HepG2 (cell line): Measurements from ENCODE around the gene LSM14B. TPM values are rescaled to one million over a fixed set of nuclear protein-coding genes. Genes with fewer than 3 reads are reported as not detected.

Experiments
- DR1 ChIP-seq: sonication (generic); formaldehyde crosslinking; IDR thresholded peaks from 2 replicates; pipeline ENCODE4 v1.8.0; 2021; ENCODE audit warnings: mild to moderate bottlenecking, missing genetic modification reagents, inconsistent platforms
- ERF ChIP-seq: IDR thresholded peaks from 2 replicates; pipeline ENCODE4 v1.6.1; 2018; ENCODE audit warnings: missing biosample characterization, missing genetic modification reagents
- RARA ChIP-seq: IDR thresholded peaks from 2 replicates; pipeline ENCODE4 v1.6.1; 2016; ENCODE audit warnings: missing genetic modification reagents, missing compliant biosample characterization
- SIX1 ChIP-seq: sonication (generic); formaldehyde crosslinking; IDR thresholded peaks from 2 replicates; pipeline ENCODE4 v1.4.0; 2020; ENCODE audit warnings: missing genetic modification reagents, borderline replicate concordance
- SOX6 ChIP-seq, 2 experiments: fragments of 450-650 bp in 1 of 2; sonication (generic) in 1 of 2; formaldehyde crosslinking in 1 of 2; IDR thresholded peaks; 2 replicates each; pipeline versions ENCODE4 v1.4.0 to v1.6.1; 2017 to 2020; ENCODE audit warnings: antibody characterized with exemption in 1 of 2, mild to moderate bottlenecking in 1 of 2, missing genetic modification reagents in 1 of 2
- ZNF354B ChIP-seq: sonication (generic); formaldehyde crosslinking; IDR thresholded peaks from 2 replicates; pipeline ENCODE4 v1.8.0; 2022; ENCODE audit warnings: mild to moderate bottlenecking, missing genetic modification reagents
- ZNF383 ChIP-seq: sonication (generic); formaldehyde crosslinking; IDR thresholded peaks from 2 replicates; pipeline ENCODE4 v1.4.0; 2020; ENCODE audit warnings: missing genetic modification reagents, mild to moderate bottlenecking, borderline replicate concordance
- polyA plus RNA-seq, 8 experiments: library from polyadenylated mRNA; depleted of rRNA in 3 of 8; stranded (reverse) in 7 of 8; unstranded in 1 of 8; fragments of >200 nt; fragmentation: Illumina TruSeq in 4 of 8; extraction: Trizol in 4 of 8; gene quantifications; 2 replicates each; pipeline versions ENCODE4 v1.2.1 to v1.2.3, GENCODE V29; 2011 to 2016; ENCODE audit warnings: low read depth in 4 of 8, missing spikeins in 1 of 8, mixed read lengths in 1 of 8; ENCODE audit not compliant: insufficient read depth in 1 of 8
- total RNA-seq, 5 experiments: library from RNA; depleted of rRNA; stranded (reverse); fragments of >200 nt; fragmentation: Illumina TruSeq; extraction: Trizol; gene quantifications; 2 replicates each; pipeline ENCODE4 v1.2.3, GENCODE V29; 2016; ENCODE audit warnings: low read depth in 1 of 5
- TF ChIP-seq, protein P1 (sequence below): sonication (generic); formaldehyde crosslinking; IDR thresholded peaks from 2 replicates; pipeline ENCODE4 v1.5.1; 2020; ENCODE audit warnings: mild to moderate bottlenecking, missing genetic modification reagents, moderate library complexity
- TF ChIP-seq, protein P2 (sequence below): IDR thresholded peaks from 2 replicates; pipeline ENCODE4 v1.6.1; 2012; ENCODE audit warnings: low read depth, low read length, improper control_type of control experiment
- TF ChIP-seq, protein P3 (sequence below): sonication (generic); formaldehyde crosslinking; IDR thresholded peaks from 2 replicates; pipeline ENCODE4 v1.4.0; 2020; ENCODE audit warnings: mild to moderate bottlenecking, missing genetic modification reagents
- TF ChIP-seq, protein P4 (sequence below): sonication (generic); formaldehyde crosslinking; IDR thresholded peaks from 2 replicates; pipeline ENCODE4 v1.5.1; 2020; ENCODE audit warnings: missing genetic modification reagents, mild to moderate bottlenecking, borderline replicate concordance
- TF ChIP-seq, protein P5 (sequence below): sonication (generic); formaldehyde crosslinking; conservative IDR thresholded peaks from 2 replicates; pipeline ENCODE4 v1.8.1; 2023; ENCODE audit warnings: missing genetic modification reagents
- TF ChIP-seq, protein P6 (sequence below), 2 experiments: sonication (generic) in 1 of 2; formaldehyde crosslinking in 1 of 2; IDR thresholded peaks; 2 replicates each; pipeline versions ENCODE4 v1.4.0 to v1.6.1; 2016 to 2020; ENCODE audit warnings: borderline replicate concordance in 1 of 2, low read depth in 1 of 2, mild to moderate bottlenecking in 1 of 2, missing genetic modification reagents in 1 of 2
- TF ChIP-seq, protein P7 (sequence below): sonication (generic); formaldehyde crosslinking; IDR thresholded peaks from 2 replicates; pipeline ENCODE4 v1.8.0; 2022; ENCODE audit warnings: mild to moderate bottlenecking, missing genetic modification reagents

LSM14B gene
- total and polyA plus RNA-seq, 2 of the 13 experiments (the other 11 are each of a cell fraction or from before 2014, with no cell fraction given): 43.3 to 79.2 TPM

DNA sequence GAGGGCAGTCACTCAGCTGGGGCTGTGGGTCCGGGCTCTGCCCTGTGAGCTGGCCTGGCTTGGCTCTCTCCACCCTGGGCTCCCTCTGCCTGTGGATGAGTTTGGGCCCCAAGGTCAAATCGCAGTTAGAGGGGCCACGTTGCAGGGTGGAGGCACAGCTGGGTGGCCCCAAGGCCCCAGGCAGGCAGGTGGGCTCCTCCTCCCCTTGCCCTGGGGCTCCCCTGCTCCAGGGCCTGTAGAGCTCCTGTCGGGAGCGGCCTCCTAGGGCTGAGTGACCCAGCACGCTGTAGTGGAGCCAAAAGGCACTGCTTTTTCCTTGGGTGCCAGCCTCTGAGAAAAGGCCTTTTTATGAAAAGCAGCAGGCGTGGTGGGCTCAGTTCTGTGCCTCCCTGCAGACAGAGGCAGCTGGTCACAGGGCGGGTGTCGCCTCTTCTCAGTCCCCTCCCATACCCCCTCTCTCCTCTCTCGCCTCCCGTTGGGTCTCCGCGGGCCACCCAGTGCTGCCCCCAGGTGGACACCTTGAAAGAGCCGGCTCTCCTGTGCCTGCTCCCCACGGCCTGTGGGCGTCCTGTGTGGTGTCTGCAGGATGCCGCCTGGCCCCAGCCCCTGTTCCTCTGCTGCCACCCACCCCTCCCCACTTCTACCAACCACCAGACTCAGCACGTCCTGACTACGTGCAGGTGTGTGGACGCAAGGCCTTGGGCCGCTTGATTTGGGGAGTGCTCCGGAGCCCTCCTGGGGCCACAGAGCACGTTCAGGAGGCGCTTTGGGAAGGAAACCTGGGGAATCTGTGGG lies 34.5 kb downstream of the LSM14B start (continued):
- TF ChIP-seq, protein P1, sequence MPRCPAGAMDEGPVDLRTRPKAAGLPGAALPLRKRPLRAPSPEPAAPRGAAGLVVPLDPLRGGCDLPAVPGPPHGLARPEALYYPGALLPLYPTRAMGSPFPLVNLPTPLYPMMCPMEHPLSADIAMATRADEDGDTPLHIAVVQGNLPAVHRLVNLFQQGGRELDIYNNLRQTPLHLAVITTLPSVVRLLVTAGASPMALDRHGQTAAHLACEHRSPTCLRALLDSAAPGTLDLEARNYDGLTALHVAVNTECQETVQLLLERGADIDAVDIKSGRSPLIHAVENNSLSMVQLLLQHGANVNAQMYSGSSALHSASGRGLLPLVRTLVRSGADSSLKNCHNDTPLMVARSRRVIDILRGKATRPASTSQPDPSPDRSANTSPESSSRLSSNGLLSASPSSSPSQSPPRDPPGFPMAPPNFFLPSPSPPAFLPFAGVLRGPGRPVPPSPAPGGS (CRISPR knock-in tag): no peak; the same call in 1 of the 2 replicates
- peak; percentile 45; the same call in 1 of the 2 replicates for TF ChIP-seq ERF (CRISPR knock-in tag)
- TF ChIP-seq ZNF383 (CRISPR knock-in tag): no peak
- TF ChIP-seq, protein P2, sequence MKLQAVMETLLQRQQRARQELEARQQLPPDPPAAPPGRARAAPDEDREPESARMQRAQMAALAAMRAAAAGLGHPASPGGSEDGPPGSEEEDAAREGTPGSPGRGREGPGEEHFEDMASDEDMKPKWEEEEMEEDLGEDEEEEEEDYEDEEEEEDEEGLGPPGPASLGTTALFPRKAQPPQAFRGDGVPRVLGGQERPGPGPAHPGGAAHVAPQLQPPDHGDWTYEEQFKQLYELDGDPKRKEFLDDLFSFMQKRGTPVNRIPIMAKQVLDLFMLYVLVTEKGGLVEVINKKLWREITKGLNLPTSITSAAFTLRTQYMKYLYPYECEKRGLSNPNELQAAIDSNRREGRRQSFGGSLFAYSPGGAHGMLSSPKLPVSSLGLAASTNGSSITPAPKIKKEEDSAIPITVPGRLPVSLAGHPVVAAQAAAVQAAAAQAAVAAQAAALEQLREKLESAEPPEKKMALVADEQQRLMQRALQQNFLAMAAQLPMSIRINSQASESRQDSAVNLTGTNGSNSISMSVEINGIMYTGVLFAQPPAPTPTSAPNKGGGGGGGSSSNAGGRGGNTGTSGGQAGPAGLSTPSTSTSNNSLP: no peak
- TF ChIP-seq, protein P3, sequence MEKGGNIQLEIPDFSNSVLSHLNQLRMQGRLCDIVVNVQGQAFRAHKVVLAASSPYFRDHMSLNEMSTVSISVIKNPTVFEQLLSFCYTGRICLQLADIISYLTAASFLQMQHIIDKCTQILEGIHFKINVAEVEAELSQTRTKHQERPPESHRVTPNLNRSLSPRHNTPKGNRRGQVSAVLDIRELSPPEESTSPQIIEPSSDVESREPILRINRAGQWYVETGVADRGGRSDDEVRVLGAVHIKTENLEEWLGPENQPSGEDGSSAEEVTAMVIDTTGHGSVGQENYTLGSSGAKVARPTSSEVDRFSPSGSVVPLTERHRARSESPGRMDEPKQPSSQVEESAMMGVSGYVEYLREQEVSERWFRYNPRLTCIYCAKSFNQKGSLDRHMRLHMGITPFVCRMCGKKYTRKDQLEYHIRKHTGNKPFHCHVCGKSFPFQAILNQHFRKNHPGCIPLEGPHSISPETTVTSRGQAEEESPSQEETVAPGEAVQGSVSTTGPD (CRISPR knock-in tag): no peak
- TF ChIP-seq, protein P4, sequence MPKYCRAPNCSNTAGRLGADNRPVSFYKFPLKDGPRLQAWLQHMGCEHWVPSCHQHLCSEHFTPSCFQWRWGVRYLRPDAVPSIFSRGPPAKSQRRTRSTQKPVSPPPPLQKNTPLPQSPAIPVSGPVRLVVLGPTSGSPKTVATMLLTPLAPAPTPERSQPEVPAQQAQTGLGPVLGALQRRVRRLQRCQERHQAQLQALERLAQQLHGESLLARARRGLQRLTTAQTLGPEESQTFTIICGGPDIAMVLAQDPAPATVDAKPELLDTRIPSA (CRISPR knock-in tag): no peak
- TF ChIP-seq, protein P5, sequence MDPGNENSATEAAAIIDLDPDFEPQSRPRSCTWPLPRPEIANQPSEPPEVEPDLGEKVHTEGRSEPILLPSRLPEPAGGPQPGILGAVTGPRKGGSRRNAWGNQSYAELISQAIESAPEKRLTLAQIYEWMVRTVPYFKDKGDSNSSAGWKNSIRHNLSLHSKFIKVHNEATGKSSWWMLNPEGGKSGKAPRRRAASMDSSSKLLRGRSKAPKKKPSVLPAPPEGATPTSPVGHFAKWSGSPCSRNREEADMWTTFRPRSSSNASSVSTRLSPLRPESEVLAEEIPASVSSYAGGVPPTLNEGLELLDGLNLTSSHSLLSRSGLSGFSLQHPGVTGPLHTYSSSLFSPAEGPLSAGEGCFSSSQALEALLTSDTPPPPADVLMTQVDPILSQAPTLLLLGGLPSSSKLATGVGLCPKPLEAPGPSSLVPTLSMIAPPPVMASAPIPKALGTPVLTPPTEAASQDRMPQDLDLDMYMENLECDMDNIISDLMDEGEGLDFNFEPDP (CRISPR knock-in tag): no peak
- TF ChIP-seq SIX1 (CRISPR knock-in tag): no peak
- TF ChIP-seq RARA: no peak
- no peak for TF ChIP-seq SOX6 (IDR thresholded peaks at IDR 0.05)
- no peak for TF ChIP-seq SOX6 (CRISPR knock-in tag; IDR thresholded peaks at IDR 0.05)
- TF ChIP-seq, protein P6, sequence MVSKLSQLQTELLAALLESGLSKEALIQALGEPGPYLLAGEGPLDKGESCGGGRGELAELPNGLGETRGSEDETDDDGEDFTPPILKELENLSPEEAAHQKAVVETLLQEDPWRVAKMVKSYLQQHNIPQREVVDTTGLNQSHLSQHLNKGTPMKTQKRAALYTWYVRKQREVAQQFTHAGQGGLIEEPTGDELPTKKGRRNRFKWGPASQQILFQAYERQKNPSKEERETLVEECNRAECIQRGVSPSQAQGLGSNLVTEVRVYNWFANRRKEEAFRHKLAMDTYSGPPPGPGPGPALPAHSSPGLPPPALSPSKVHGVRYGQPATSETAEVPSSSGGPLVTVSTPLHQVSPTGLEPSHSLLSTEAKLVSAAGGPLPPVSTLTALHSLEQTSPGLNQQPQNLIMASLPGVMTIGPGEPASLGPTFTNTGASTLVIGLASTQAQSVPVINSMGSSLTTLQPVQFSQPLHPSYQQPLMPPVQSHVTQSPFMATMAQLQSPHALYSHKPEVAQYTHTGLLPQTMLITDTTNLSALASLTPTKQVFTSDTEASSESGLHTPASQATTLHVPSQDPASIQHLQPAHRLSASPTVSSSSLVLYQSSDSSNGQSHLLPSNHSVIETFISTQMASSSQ (IDR thresholded peaks at IDR 0.05; ENCODE audit: low read depth): no peak
- TF ChIP-seq, protein P6 (CRISPR knock-in tag; IDR thresholded peaks at IDR 0.05; ENCODE audit: borderline replicate concordance): no peak
- no peak for TF ChIP-seq ZNF354B (CRISPR knock-in tag)
- TF ChIP-seq DR1 (CRISPR knock-in tag): no peak
- TF ChIP-seq, protein P7, sequence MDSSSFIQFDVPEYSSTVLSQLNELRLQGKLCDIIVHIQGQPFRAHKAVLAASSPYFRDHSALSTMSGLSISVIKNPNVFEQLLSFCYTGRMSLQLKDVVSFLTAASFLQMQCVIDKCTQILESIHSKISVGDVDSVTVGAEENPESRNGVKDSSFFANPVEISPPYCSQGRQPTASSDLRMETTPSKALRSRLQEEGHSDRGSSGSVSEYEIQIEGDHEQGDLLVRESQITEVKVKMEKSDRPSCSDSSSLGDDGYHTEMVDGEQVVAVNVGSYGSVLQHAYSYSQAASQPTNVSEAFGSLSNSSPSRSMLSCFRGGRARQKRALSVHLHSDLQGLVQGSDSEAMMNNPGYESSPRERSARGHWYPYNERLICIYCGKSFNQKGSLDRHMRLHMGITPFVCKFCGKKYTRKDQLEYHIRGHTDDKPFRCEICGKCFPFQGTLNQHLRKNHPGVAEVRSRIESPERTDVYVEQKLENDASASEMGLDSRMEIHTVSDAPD (CRISPR knock-in tag): no peak
